HFFc6 (cell line): ENCODE data around the gene SLC13A2. TPM values are rescaled to one million over a fixed set of nuclear protein-coding genes. Genes with fewer than 3 reads are reported as not detected.
"Not testable (repeated sequence)": the region's sequence is repeated elsewhere in the genome, so short reads cannot be mapped to it uniquely, and the experiment has no call there.

Experiments
- DNase-seq: peaks from one replicate; pipeline ENCODE4 v3.0.0-alpha.2; 2018
- H3K27ac Mint-ChIP-seq: 2 replicates; pipeline ENCODE4 v1.8.0; 2020; ENCODE audit warnings: mild to moderate bottlenecking, mixed read lengths
- H3K27me3 Mint-ChIP-seq: 2 replicates; pipeline ENCODE4 v1.8.0; 2021; ENCODE audit warnings: mild to moderate bottlenecking, moderate library complexity, mixed read lengths; ENCODE audit not compliant: insufficient read depth
- H3K36me3 Mint-ChIP-seq: 2 replicates; pipeline ENCODE4 v1.8.0; 2021; ENCODE audit warnings: low read depth, mixed read lengths
- H3K4me1 Mint-ChIP-seq: 2 replicates; pipeline ENCODE4 v1.8.0; 2020; ENCODE audit warnings: low read depth, mixed read lengths
- H3K4me3 Mint-ChIP-seq: 2 replicates; pipeline ENCODE4 v1.8.0; 2020; ENCODE audit warnings: mild to moderate bottlenecking, moderate library complexity, mixed read lengths
- H3K9me3 Mint-ChIP-seq: 2 replicates; pipeline ENCODE4 v1.8.0; 2020; ENCODE audit warnings: mild to moderate bottlenecking, mixed read lengths
- total RNA-seq, 6 experiments: library from RNA; stranded (reverse); fragmentation: NEBNext Ultra II Directional; extraction: Animal tissue kit (Norgen Biotek cat#: 25700); gene quantifications; 2 replicates in 1 of 6; 3 replicates in 5 of 6; pipeline ENCODE4 v1.2.3, GENCODE V29; 2021
- TF ChIP-seq, protein P1 (sequence below): fragments of 200-600 bp; sonication (generic); IDR thresholded peaks from 2 replicates; pipeline ENCODE4 v1.5.0; 2021; ENCODE audit warnings: antibody characterized with exemption, mild to moderate bottlenecking

The SLC13A2 gene
- total RNA-seq, 6 experiments from 2014 or later = 0.07 to 0.08 TPM; not detected in 4

GRCh38 chr17:28443901-28444638 is 29.4 kb upstream of the SLC13A2 start:
- H3K27ac Mint-ChIP-seq = no peak overlapping the region
- DNase-seq = no peak
- H3K27me3 Mint-ChIP-seq = peaks cover 27% of the 10 kb centered on the region
- no peaks in the 10 kb centered on the region for H3K36me3 Mint-ChIP-seq
- H3K9me3 Mint-ChIP-seq = no peaks in the 10 kb centered on the region
- TF ChIP-seq, protein P1, sequence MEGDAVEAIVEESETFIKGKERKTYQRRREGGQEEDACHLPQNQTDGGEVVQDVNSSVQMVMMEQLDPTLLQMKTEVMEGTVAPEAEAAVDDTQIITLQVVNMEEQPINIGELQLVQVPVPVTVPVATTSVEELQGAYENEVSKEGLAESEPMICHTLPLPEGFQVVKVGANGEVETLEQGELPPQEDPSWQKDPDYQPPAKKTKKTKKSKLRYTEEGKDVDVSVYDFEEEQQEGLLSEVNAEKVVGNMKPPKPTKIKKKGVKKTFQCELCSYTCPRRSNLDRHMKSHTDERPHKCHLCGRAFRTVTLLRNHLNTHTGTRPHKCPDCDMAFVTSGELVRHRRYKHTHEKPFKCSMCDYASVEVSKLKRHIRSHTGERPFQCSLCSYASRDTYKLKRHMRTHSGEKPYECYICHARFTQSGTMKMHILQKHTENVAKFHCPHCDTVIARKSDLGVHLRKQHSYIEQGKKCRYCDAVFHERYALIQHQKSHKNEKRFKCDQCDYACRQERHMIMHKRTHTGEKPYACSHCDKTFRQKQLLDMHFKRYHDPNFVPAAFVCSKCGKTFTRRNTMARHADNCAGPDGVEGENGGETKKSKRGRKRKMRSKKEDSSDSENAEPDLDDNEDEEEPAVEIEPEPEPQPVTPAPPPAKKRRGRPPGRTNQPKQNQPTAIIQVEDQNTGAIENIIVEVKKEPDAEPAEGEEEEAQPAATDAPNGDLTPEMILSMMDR = no peak
- no peak overlapping the region for H3K4me3 Mint-ChIP-seq
- no peaks in the 10 kb centered on the region for H3K4me1 Mint-ChIP-seq

- DNase-seq = no peak
- no peak overlapping the region for H3K4me3 Mint-ChIP-seq
- H3K36me3 Mint-ChIP-seq = no peaks in the 10 kb centered on the region
- TF ChIP-seq, protein P1 = no peak
- no peak overlapping the region for H3K27ac Mint-ChIP-seq
- no peaks in the 10 kb centered on the region for H3K9me3 Mint-ChIP-seq
- no peaks in the 10 kb centered on the region for H3K4me1 Mint-ChIP-seq
- H3K27me3 Mint-ChIP-seq = peaks cover 26% of the 10 kb centered on the region
Observed at GRCh38 chr17:28446716-28447395, 26.6 kb upstream of the SLC13A2 start.

DNA sequence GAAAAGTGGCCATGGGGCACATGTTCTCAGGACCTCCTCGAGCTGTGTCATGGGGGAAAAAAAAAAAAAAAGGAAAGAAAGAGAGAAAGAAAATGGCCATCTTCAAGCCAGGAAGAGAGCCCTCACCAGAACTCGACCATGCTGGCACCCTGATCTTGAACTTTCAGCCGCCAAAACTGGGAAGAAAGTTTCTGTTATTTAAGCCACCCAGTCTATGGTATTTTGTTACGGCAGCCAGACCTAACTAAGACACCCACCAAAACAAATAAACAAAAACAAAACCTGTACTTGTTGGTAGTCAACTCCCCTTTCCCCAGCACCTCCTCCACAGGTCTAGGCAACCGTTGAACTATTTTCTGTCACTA is 26.1 kb upstream of the SLC13A2 start:
- no peaks in the 10 kb centered on the region for H3K36me3 Mint-ChIP-seq
- TF ChIP-seq, protein P1 = no peak
- DNase-seq = no peak
- no peaks in the 10 kb centered on the region for H3K9me3 Mint-ChIP-seq
- no peaks in the 10 kb centered on the region for H3K4me1 Mint-ChIP-seq
- H3K4me3 Mint-ChIP-seq = no peak overlapping the region
- peaks cover 23% of the 10 kb centered on the region for H3K27me3 Mint-ChIP-seq
- no peak overlapping the region for H3K27ac Mint-ChIP-seq

- no peak overlapping the region for H3K4me3 Mint-ChIP-seq
- TF ChIP-seq, protein P1 = no peak
- peaks cover 16% of the 10 kb centered on the region for H3K27me3 Mint-ChIP-seq
- H3K27ac Mint-ChIP-seq = no peak overlapping the region
- H3K9me3 Mint-ChIP-seq = no peaks in the 10 kb centered on the region
- no peaks in the 10 kb centered on the region for H3K4me1 Mint-ChIP-seq
- no peak for DNase-seq
- H3K36me3 Mint-ChIP-seq = no peaks in the 10 kb centered on the region
Observed at GRCh38 chr17:28449859-28450258, 23.6 kb upstream of the SLC13A2 start.

GRCh38 chr17:28457890-28458289 is 15.6 kb upstream of the SLC13A2 start:
- Mint-ChIP-seq H3K9me3 (no peaks in the 10 kb centered on the region), H3K4me3 (no peak overlapping the region), H3K27ac (no peak overlapping the region), H3K27me3 (peaks cover 11% of the 10 kb centered on the region), H3K4me1 (no peaks in the 10 kb centered on the region), H3K36me3 (no peaks in the 10 kb centered on the region)
- DNase-seq = no peak
- TF ChIP-seq, protein P1 = no peak

- not testable (repeated sequence) for H3K27ac Mint-ChIP-seq, H3K9me3 Mint-ChIP-seq, DNase-seq, H3K4me1 Mint-ChIP-seq, H3K4me3 Mint-ChIP-seq, H3K36me3 Mint-ChIP-seq
- H3K27me3 Mint-ChIP-seq = peaks cover 19% of the 10 kb centered on the region
Observed at GRCh38 chr17:28458881-28459280, 14.6 kb upstream of the SLC13A2 start.
